EL (cell line): ENCODE data around the gene ABCC9.
"Not testable (repeated sequence)": the region's sequence is repeated elsewhere in the genome, so short reads cannot be mapped to it uniquely, and the experiment has no call there.

Experiments
- DNase-seq: peaks from one replicate; pipeline ENCODE4 v3.0.0-alpha.2; 2016

The ABCC9 gene

DNA sequence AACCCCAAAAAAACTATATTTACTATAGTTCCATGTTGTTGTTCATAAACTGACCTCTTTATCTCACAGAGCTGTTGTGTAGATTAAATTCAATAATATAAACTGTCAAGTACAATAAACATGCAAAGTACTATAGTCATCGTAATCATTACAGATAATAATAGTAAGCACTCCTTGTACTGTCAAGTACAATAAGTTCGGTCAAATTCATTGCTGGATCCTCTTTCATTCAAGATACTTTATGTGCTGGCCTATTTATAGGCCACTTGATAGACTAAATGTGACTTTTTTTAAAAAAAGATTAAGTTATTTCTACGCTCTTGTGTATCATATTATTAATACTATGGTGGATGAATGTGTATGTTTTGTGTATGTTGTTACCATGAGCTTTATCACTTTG lies 127.5 kb downstream of the ABCC9 start:
- DNase-seq: no peak

DNA sequence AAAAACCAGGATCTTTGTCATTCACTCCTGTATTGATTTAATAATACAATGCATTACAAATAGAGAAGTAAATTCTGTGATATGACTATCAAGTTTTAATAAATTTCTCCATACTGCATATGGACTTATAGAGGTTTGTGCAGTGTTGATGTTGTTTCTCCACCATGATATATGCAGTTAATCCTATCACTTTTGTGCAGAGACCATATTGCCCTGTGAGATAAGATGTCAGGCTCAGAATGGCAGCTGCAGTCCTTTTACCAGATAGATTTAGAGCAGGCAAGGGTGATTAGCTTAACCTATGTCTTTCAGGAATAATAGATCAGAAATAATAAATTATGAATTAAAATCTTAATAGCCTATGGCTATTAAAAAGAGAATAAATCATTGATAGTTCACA lies 128.1 kb downstream of the ABCC9 start:
- no peak for DNase-seq

DNA sequence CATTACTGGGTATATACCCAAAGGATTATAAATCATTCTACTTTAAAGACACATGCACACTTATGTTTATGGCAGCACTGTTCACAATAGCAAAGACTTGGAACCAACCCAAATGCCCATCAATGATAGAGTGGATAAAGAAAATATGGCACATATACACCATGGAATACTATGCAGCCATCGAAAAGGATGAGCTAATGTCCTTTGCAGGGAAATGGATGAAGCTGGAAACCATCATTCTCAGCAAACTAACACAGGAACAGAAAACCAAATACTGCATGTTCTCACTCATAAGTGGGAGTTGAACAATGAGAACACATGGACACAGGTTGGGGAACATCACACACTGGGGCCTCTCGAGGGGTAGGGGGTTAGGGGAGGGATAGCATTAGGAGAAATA lies 128.9 kb downstream of the ABCC9 start:
- DNase-seq: not testable (repeated sequence)

DNA sequence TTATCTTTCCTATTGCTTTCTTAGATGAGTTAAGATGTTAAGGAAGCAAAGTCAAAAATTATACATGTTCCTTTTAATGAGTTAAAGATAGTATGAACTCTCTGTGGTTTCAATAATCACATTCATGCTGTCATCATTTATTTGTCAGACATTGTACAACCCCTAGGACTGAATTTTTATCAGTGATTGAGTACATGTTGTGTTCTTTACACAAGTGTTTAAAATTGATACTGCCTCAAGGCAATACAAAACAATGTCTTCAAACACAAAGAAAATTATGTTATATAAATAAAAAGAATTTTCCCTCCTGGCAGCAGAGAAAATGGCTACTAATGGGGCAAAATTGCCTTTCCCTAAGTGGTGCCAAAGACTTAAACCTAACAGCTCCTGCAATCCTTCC lies 132.1 kb downstream of the ABCC9 start:
- no peak for DNase-seq

DNA sequence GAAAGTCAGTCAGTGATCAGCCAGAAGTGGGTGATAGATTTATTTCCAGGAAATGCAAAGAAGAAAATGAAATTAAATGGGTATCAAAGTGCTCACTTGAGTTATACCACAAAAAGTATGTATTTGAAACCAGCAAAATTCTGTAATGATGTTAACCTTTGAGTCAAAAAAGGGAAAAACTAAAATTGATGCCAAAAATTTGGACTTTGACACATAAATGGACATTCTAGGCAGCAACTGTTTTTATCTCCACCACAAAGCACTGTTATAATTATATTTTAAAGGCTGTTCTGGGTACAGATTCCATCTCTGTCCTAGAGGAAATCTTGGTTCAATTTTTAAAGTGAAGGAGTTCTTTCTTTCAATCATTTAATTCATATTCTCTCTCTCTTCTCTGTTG lies 135.0 kb downstream of the ABCC9 start:
- no peak for DNase-seq

DNA sequence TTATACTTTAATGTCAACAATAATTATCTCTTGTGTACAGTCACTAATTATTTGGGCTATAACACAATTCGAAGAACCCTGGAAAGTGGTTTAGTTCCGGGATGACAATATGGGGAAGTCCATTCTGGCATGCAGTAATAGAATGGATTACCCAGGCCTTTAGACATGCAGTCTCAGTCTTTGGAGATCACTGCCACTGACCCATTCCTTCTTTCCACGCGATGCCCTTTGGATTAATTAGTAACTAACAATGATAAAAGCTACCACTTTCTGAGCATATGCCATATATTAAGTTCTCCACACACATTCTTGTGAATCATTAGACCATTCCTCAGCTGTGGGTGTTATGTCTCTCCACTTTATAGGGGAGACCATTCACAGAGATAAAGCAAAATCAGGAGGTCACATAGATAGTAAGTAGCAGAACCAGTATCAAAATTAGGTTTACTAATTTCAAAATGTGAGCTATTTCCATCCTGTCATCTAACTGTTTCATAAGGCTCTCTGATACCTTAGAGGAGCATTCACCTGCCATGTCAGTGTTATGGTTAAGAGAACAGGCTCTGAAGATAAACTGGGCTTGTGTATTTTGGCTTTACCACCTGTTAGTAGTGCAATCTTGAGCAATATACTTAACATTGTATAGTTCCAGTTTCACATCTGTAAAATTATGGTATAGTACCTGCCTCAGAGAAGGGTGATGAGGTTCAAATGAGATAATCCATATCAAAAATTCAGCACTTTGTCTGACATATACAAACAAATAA lies 139.5 kb downstream of the ABCC9 start:
- DNase-seq: no peak

DNA sequence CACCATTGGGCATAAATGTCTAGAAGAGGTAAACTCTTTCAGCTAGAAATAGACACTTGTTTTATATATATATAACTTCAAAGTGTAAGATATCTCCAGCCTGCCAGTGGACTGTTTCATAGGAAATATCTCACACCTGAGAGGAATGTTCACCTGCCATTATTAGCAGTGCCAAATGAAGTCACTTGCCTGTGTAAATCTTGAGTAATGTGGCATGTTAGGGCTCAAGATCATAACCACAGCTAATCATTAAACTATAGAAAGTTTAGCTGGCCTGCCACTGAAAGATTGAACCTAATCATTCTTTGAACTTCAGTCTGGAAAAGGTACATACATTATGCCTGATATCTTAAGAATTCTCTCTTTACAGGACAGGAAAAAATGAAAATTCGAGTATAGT lies 141.2 kb downstream of the ABCC9 start:
- no peak for DNase-seq

DNA sequence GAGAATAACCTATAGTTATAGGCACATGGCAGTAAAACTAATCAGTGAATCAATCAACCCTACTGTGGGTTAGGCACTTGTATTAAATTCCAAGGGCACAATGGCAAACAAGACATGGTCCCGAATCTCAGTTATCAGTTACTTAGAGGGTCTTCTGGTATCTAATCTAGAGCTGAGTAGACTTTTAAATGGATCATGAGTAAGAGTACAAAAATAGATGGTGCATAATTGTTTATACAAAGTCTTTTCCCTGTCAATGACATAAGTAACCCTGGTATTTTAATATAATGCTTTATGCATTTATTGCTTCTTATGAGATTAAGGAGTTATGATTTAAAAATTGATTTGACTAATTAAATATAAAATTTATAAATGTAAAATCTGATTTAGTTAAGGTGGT lies 143.7 kb downstream of the ABCC9 start:
- no peak for DNase-seq

DNA sequence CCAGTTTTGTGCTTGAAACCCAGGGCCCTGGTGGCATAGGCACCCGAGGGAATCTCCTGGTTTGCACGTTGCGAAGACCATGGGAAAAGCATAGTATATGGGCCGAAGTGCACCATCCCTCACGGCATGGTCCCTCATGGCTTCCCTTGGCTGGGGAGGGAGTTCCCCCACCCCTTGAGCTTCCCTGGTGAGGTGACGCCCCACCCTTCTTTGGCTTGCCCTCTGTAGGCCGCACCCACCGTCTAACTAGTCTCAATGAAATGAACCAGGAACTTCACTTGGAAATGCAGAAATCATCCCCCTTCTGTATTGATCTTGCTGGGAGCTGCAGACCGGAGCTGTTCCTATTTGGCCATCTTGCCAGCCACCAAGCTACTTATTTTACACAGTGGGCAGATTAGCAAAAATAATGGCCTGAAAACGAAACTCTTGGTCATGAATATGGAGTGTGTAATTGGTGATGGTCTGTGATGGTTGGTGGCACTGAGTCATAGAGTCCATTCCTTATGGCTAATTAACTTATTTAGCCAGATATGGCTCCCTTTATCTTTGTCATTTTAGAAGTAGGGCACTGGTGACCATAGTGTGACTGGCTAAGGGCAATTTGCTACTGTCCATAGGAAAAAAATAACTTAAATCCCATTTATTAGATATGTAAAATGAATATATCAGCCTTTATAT lies 145.4 kb downstream of the ABCC9 start:
- no peak for DNase-seq

DNA sequence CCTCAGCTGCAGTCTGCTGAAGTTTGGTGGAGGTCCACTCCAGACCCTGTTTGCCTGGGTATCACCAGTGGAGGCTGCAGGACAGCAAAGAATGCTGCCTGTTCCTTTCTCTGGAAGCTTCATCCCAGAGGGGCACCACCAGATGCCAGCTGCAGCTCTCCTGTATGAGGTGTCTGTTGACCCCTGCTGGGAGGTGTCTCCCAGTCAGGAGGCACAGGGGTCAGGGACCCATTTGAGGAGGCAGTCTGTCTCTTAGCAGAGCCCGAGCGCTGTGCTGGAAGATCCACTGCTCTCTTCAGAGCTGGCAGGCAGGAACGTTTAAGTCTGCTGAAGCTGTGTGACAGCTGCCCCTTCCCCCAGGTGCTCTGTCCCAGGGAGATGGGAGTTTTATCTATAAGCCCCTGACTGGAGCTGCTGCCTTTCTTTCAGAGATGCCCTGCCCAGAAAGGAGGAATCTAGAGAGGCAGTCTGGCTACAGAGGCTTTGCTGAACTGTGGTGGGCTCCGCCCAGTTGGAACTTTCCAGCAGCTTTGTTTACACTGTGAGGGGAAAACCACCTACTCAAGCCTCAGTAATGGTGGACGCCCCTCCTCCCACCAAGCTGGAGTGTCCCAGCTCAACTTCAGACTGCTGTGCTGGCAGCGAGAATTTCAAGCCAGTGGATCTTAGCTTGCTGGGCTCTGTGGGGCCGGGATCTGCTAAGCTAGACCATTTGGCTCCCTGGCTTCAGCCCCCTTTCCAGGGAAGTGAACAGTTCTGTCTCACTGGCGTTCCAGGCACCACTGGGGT lies 146.2 kb downstream of the ABCC9 start:
- not testable (repeated sequence) for DNase-seq

DNA sequence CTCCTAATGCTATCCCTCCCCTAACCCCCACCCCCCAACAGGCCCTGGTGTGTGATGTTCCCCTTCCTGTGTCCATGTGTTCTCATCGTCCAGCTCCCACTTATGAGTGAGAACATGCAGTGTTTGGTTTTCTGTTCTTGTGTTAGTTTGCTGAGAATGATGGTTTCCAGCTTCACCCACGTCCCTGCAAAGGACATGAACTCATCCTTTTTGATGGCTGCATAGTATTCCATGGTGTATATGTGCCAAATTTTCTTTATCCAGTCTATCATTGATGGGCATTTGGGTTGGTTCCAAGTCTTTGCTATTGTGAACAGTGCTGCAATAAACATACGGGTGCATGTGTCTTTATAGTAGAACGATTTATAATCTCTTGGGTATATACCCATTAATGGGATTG lies 151.5 kb downstream of the ABCC9 start:
- not testable (repeated sequence) for DNase-seq

DNA sequence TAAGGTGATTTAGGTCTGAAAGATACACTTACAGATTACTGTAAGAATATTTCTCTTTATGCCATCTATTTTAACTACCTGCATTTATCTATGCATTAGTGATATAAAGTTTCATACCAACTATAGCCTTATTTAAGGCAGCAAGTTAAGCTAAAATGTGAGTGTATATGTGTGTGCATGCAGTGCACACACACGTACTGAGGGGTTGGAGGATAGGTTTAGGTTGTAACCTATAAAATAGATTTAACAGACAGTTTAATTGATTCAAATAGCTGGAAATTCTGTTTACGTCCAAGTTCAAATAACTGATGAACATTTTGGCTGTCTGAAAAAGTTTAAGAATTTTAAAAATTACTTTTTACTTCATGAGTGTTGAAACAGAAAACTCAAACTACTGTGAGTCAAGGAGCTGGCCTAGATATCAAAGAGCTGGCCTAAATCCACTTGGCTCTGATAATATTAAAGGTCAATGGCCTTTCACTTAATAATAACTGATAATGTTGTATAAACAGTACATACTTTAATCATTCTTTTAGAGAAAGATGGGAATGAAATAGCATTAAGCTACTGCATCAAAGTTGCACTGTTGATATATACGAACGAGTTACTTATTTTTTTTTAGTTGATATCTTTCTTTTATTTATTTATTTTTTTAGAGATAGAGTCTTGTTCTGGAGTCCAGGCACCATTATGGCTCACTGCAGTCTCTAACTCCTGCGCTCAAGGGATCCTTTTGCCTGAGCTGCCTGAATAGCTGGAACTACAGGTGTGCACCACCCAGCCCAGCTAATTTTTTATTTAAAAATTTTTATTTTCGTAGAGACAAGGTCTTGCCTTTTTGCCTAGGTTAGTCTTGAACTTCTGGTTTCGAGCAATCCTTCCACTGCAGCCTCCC lies 152.9 kb downstream of the ABCC9 start:
- DNase-seq: no peak

DNA sequence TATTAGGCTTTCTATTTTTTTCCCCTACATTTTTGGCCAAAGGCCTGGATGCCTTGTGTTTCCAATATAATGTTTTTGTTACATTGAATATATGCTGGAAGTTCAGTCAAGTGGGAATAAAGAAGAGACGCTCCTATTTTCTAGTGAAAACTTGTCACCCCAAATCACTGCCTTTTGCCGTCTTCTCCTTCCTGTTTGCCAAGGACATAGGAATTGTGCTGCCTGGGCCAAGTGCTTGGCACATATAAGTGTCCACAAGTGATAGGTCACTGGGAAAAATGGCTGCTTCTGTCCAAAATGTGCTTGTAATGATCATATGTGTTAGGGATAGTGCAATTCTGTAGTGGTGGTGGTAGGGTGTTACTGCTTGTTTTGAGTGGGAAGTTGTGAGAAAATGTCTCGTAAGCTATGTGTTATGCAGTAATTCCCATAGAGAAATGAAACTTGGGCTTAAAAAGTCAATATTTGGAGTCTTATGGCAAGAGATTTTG lies 155.1 kb downstream of the ABCC9 start:
- no peak for DNase-seq

DNA sequence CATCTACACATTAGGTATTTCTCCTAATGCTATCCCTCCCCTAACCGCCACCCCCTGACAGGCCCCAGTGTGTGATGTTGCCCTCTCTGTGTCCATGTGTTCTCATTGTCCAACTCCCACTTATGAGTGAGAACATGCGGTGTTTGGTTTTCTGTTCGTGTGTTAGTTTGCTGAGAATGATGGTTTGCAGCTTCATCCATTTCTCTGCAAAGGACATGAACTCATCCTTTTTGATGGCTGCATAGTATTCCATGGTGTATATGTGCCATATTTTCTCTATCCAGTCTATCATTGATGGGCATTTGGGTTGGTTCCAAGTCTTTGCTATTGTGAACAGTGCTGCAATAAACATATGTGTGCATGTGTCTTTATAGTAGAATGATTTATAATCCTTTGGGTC lies 158.5 kb downstream of the ABCC9 start:
- not testable (repeated sequence) for DNase-seq

DNA sequence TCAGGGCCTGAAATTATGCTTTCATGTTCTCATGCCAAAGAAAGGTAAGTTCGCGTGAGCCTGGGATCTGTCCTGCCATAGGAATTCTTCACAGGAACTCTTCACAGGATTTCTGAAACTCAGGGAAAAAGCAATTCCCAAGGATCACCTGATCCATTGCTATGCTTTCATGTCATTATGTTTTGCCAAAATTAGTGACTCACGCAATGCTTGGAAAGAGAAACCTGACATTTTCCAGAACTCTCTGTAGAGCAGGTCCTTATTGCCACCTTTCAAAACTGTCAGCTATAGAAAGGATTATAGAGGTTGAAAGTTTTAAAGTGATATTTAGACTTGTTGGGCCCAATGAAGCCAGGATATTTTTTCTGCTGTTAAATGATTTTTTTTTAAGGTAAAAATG lies 160.4 kb downstream of the ABCC9 start:
- DNase-seq: no peak

DNA sequence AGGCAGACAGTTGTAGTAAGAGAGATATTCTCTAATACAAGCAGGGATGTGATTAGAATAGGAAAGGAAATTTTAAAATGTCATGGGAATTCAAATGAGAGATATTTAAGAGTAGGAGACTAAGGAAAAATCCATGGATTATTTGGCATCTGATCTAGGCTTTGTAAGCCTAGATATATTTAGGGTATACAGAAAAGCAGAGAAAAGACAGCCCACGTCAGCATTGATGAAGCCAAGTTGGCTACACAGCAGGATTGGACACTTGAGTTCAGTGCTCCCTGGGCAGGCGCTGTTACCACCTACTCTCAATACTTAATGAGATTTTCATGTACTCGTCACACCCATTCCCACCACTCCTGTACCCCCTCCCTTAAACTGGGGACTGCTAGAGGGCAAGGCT lies 165.1 kb downstream of the ABCC9 start:
- DNase-seq: no peak

DNA sequence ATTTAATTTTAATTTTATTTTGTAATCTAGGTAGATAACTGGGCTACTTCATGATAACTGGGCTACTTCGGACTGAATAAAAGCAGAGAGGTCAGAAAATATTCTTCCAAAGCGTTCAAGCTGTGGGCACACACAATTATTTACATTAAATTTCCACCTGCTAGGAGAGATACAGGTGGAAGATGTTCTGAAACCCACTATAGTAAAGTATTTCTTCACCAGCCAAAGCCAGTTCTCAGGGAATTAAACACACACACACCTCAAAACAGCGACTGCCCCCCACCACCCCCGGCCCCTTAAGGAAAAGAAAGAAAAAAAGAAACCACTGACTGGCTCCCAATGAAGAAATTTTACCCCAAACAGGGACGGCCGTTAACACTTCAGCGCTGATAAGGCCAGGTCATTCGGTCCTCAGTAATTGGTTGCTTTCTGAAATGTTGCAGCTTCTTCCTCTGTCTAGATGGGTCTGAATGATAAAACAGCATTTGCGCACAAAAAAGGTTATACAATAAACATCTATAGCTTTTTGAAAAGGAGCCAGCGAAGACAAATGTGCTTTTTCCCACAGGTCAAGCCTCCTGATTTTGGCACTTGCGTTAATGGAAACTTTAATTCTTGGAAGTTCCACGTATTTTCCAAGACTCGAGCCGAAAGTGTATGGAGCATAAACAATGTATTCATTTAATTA lies 165.9 kb downstream of the ABCC9 start:
- no peak for DNase-seq

DNA sequence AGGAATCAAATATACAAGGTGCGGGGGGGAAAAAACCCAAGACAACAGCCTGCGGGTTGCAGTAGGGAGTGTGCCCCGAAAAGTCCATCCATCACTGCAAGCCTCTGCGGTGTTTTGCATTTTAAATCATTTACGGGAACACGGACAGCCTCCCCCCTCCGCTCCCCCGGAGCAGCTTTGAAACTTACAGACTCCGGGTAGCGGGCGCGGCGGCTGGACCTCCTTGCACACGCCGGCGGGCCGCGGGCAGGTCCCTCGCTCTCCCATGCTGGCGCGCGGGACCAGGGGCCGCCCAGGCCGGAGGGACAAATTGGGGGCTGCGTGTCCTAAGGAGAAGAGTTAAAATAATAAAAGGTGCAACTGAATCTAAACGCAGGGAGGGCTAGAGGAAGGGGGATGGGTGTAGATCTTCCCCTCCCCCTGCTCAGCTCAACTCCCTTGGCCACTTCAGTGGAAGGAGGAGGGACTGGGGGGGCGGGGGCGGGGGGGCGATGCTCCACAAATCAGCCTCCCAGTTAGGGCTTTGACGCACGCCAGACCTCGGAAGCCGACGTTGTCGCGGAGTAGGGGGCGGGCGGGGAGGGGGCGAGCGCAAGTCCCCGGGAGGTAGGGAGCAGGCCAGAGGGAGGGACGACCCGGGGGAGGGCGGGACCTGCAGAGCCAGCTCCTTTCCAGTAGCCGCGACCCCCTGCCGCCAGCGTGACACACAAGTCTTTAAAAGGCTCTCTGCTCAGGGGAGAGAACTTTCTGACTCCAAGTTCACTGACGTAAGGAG lies 166.7 kb downstream of the ABCC9 start, which contains the start of gene KCNJ8:
Gene KCNJ8 (minus strand): TSS at position 349 of the 775 bp plus-strand sequence. CDS start 1,090 bp downstream, outside the sequence.
- peak; percentile 55 for DNase-seq

DNA sequence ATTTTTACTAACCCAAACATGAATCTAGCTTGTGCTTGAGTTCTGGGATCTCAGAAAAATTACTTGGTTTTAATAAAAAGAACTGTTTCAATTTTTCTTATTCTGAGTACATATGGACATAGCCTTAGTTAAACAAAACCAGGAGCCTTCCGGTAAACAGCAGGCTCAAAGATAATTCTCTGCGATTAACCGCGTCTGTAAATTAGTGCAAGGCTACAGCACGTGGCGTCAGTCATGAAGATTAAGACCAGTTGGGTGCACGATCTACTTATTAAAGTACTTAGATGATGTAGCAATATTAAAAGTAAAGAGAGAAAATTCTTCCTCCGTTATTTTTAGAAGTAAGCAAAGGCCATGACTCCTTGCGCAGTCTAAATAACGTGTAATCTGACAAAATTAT lies 167.4 kb downstream of the ABCC9 start:
- DNase-seq: peak; percentile 8

DNA sequence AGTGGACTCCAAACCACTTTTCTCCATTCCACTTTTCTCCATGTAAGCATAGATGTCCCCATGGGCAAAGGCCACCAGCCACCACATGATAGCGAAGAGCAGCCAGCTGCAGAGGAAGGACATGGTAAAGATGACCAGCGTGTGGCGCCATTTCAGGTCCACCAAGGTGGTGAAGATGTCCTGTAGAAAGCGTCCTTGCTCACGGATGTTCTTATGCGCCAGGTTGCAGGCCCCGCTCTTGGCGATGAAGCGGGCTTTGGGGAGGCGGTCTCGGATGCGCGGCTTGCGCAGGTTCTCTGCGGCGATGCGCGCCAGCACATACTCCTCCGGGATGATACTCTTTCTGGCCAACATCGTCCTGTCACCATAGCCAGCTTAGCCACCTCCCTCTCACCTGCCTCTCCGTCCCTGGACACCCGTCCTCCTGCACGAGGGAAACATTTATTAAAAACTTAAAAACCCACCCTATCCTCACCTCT lies 167.9 kb downstream of the ABCC9 start:
- DNase-seq: peak; percentile 26

DNA sequence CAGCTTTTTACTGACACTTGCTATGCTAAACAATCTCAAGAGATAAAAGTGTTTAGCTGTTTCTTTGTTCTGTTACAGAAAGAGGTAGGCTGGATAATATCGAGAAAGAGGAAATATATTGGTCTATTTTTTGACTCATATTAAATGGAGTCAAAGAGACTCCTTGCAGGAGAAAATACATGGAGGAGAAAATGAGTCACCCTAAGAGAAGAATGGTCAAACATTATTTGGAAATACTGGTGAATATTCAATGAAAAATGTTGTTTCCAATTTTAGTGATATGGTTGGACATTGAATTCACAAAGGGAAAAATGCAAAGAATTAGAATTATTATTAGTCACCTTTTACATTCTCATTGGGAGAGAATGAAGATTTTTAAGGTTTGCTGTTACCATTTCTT lies 169.9 kb downstream of the ABCC9 start:
- DNase-seq: peak; percentile 61
